GM12878 (cell line): ENCODE measurements around the gene IFIT2. TPM values are rescaled to one million over a fixed set of nuclear protein-coding genes. Genes with fewer than 3 reads are reported as not detected.

ENCODE experiments used
- ATAC-seq: fragments of 200-7000 bp; cut with Tn5 transposase; 3 replicates; pipeline ENCODE4 v1.9.1; 2020; ENCODE audit warnings: mild to moderate bottlenecking, moderate library complexity
- BruUV-seq: library from RNA; stranded (reverse); fragments of 400-500 nt; replicated peaks from 2 replicates; lab custom pipeline; 2021; lab: Mats Ljungman, UMichigan
- CTCF ChIA-PET: fragments of 300-600 bp; sonication (Branson Sonifier 250); formaldehyde crosslinking; extraction: SDS; loops from one replicate; lab custom pipeline; 2021; ENCODE audit warnings: inconsistent platforms; lab: Yijun Ruan, JAX
- POLR2A ChIA-PET: fragments of 350-600 bp; formaldehyde crosslinking; extraction: SDS; loops from one replicate; lab custom pipeline; 2021; ENCODE audit warnings: inconsistent platforms; lab: Charles Lee
- RAD21 ChIA-PET: fragments of 300-600 bp; sonication (Branson Sonifier 250); formaldehyde crosslinking; loops from one replicate; lab custom pipeline; 2023; ENCODE audit warnings: antibody characterized with exemption; ENCODE audit not compliant: unreplicated experiment; lab: Charles Lee
- SMC1A ChIA-PET: fragments of 300-600 bp; sonication (Branson Sonifier 250); formaldehyde crosslinking; loops from one replicate; lab custom pipeline; 2023; ENCODE audit not compliant: unreplicated experiment, uncharacterized antibody; lab: Charles Lee
- DNase-seq: peaks from one replicate; pipeline ENCODE4 v3.0.0-alpha.2; 2011; ENCODE audit warnings: low read depth, low spot score
- FAIRE-seq: peaks from 3 replicates; lab custom pipeline; 2011; peaks lifted over from hg19 to GRCh38; lab: Jason Lieb, UNC
- H2AFZ ChIP-seq: 2 replicates; pipeline ENCODE4 v1.6.0; 2011; ENCODE audit warnings: low read depth, low read length, control low read depth; ENCODE audit not compliant: control insufficient read depth
- H3K27ac ChIP-seq: 2 replicates; pipeline ENCODE4 v1.5.1; 2011; ENCODE audit warnings: control low read depth; ENCODE audit not compliant: control insufficient read depth, insufficient read depth
- H3K27me3 ChIP-seq, 2 experiments: replicated peaks in 1 of 2; 2 replicates each; pipeline versions ENCODE4 v1.6.0 to v1.6.1; 2011; ENCODE audit warnings: low read length in 1 of 2; ENCODE audit not compliant: control insufficient read depth in 2 of 2, insufficient read depth in 2 of 2
- H3K36me3 ChIP-seq, 2 experiments: 2 replicates each; pipeline ENCODE4 v1.5.1; 2011; ENCODE audit warnings: low read length in 1 of 2; ENCODE audit not compliant: control insufficient read depth in 2 of 2, insufficient read depth in 2 of 2
- H3K4me1 ChIP-seq: 2 replicates; pipeline ENCODE4 v1.6.1; 2011; ENCODE audit warnings: mild to moderate bottlenecking, low read length, moderate library complexity, mixed read lengths; ENCODE audit not compliant: control insufficient read depth, insufficient read depth
- H3K4me2 ChIP-seq: 2 replicates; pipeline ENCODE4 v1.6.0; 2011; ENCODE audit warnings: control low read depth; ENCODE audit not compliant: control insufficient read depth, insufficient read depth
- H3K4me3 ChIP-seq: fragments of 200-600 bp; sonication (generic); 2 replicates; pipeline ENCODE4 v1.5.1; 2016
- H3K79me2 ChIP-seq: 2 replicates; pipeline ENCODE4 v1.6.0; 2011; ENCODE audit warnings: low read length; ENCODE audit not compliant: control insufficient read depth, insufficient read depth
- H3K9ac ChIP-seq: 2 replicates; pipeline ENCODE4 v1.8.0; 2011; ENCODE audit warnings: low read length, control low read depth, mixed read lengths; ENCODE audit not compliant: control insufficient read depth, insufficient read depth
- H3K9me3 ChIP-seq: replicated peaks from 3 replicates; pipeline ENCODE4 v1.5.1; 2011; ENCODE audit warnings: mild to moderate bottlenecking, low read length; ENCODE audit not compliant: control insufficient read depth, insufficient read depth
- H4K20me1 ChIP-seq: 2 replicates; pipeline ENCODE4 v1.6.0; 2011; ENCODE audit not compliant: control insufficient read depth, insufficient read depth
- E2F4 ChIP-seq: IDR thresholded peaks from 2 replicates; pipeline ENCODE4 v1.6.1; 2012; ENCODE audit warnings: low read depth, low read length, improper control_type of control experiment
- E4F1 ChIP-seq: fragments of 450-650 bp; IDR thresholded peaks from 2 replicates; pipeline ENCODE4 v1.6.1; 2018; ENCODE audit warnings: borderline replicate concordance, mild to moderate bottlenecking; ENCODE audit not compliant: partially characterized antibody
- EZH2 ChIP-seq: IDR thresholded peaks from 2 replicates; pipeline ENCODE4 v1.6.1; 2012; ENCODE audit warnings: low read depth, mild to moderate bottlenecking, control low read depth, inconsistent platforms, low read length, borderline replicate concordance; ENCODE audit not compliant: control insufficient read depth
- FOXK2 ChIP-seq: fragments of 450-650 bp; IDR thresholded peaks from 2 replicates; pipeline ENCODE4 v1.6.1; 2017; ENCODE audit warnings: mild to moderate bottlenecking, moderate library complexity
- IRF3 ChIP-seq: fragments of 450-650 bp; IDR thresholded peaks from 2 replicates; pipeline ENCODE4 v1.6.1; 2014; ENCODE audit warnings: mild to moderate bottlenecking
- IRF5 ChIP-seq: fragments of 450-650 bp; IDR thresholded peaks from 2 replicates; pipeline ENCODE4 v1.6.1; 2017; ENCODE audit warnings: borderline replicate concordance
- NFYB ChIP-seq: IDR thresholded peaks from 2 replicates; pipeline ENCODE4 v1.6.1; 2011; ENCODE audit warnings: low read depth, mild to moderate bottlenecking, low read length, improper control_type of control experiment, moderate library complexity; ENCODE audit not compliant: insufficient read depth
- RB1 ChIP-seq: fragments of 450-650 bp; formaldehyde crosslinking; IDR thresholded peaks from 2 replicates; pipeline ENCODE4 v1.6.1; 2017; ENCODE audit warnings: mild to moderate bottlenecking, borderline replicate concordance
- REST ChIP-seq: IDR thresholded peaks from 2 replicates; pipeline ENCODE4 v1.6.1; 2012; ENCODE audit warnings: mild to moderate bottlenecking, low read depth, low read length
- TARDBP ChIP-seq: IDR thresholded peaks from 2 replicates; pipeline ENCODE4 v1.6.1; 2016; ENCODE audit warnings: borderline replicate concordance
- YBX1 ChIP-seq: fragments of 450-650 bp; IDR thresholded peaks from 2 replicates; pipeline ENCODE4 v1.6.1; 2016; ENCODE audit warnings: antibody characterized with exemption
- ZNF24 ChIP-seq: fragments of 450-650 bp; IDR thresholded peaks from 2 replicates; pipeline ENCODE4 v1.6.1; 2017; ENCODE audit warnings: antibody characterized with exemption, mild to moderate bottlenecking
- WGBS: methylation state at CpG from one replicate; pipeline ENCODE4 v1.1.6; 2016; ENCODE audit warnings: low lambda C conversion rate; ENCODE audit not compliant: insufficient replicate concordance, insufficient coverage; ENCODE audit errors: missing lambda C conversion rate; 5-methylcytosine and 5-hydroxymethylcytosine counted together
- in situ Hi-C: fragments of 300-500 bp; cut with MboI; formaldehyde crosslinking; loops from 9 replicates; pipeline ENCODE4 v1.14.3; 2018; ENCODE audit warnings: mixed read lengths
- intact Hi-C: fragments of 100-400 bp; cut with micrococcal nuclease; formaldehyde crosslinking; loops from one replicate; pipeline ENCODE4 v1.14.2; 2022; ENCODE audit not compliant: unreplicated experiment
- polyA plus RNA-seq, 11 experiments: library from polyadenylated mRNA; depleted of rRNA in 4 of 11; unstranded in 6 of 11; stranded (reverse) in 5 of 11; fragments of >200 nt; fragmentation: Nextera tagmentation in 4 of 11; fragmentation: Illumina TruSeq in 1 of 11; extraction: Ambion mirVana in 4 of 11; extraction: Trizol in 1 of 11; gene quantifications; 1 replicate in 1 of 11; 2 replicates in 10 of 11; pipeline versions ENCODE4 v1.2.1 to v1.2.3, GENCODE V29; 2011 to 2016; ENCODE audit warnings: inconsistent platforms in 2 of 11, missing spikeins in 2 of 11, low read depth in 1 of 11
- total RNA-seq, 4 experiments: library from RNA; depleted of rRNA in 3 of 4; stranded (reverse); fragments of >200 nt in 3 of 4; fragmentation: Illumina TruSeq in 1 of 4; extraction: Trizol in 1 of 4; gene quantifications; 2 replicates each; pipeline versions ENCODE4 v1.2.1 to v1.2.3, GENCODE V29; 2013 to 2021

Gene IFIT2
- total and polyA plus RNA-seq, 10 of the 15 experiments (the other 5 are each of a cell fraction or from before 2014, with no cell fraction given) = 5.2 to 14.8 (median 9.7) TPM

GRCh38 chr10:89308736-89309135 lies 6.9 kb downstream of the IFIT2 start:
- Histone ChIP-seq H3K4me3 (no peak overlapping the region), H3K9ac (no peak overlapping the region), H3K36me3 (0 out of 4 replicates have a peak, but pooled peaks cover 0 to 2% of the 10 kb centered on the region in 2 experiments), H4K20me1 (no peaks in the 10 kb centered on the region), H3K9me3 (no peaks in the 10 kb centered on the region), H2AFZ (no peak overlapping the region), H3K4me1 (no peaks in the 10 kb centered on the region; the same call in 1 of the 2 replicates), H3K27ac (no peak overlapping the region), H3K27me3 (no peaks in the 10 kb centered on the region), H3K79me2 (peaks cover 6% of the 10 kb centered on the region), H3K4me2 (no peak overlapping the region)
- CTCF ChIA-PET = interaction anchor here (0.9 to 4.8 kb wide), 2 partner anchors 9 to 60 kb away, joined by 3 to 25 read pairs; no protein-coding TSS in a partner anchor
- in situ Hi-C loops (no loop called here), intact Hi-C loops (no loop called here)
- DNase-seq = no peak
- 70% methylated on average over 4 of the region's 4 CpGs for WGBS
- FAIRE-seq = no peak
- POLR2A ChIA-PET = no interaction called here
- RAD21 ChIA-PET = no interaction called here
- SMC1A ChIA-PET = interaction anchor here (1.1 kb wide), 2 partner anchors 59 to 61 kb away, joined by 3 to 4 read pairs; no protein-coding TSS in a partner anchor
- ATAC-seq = no peak
- BruUV-seq = no TSS peak
- TF ChIP-seq YBX1 (no peak), FOXK2 (no peak), E2F4 (no peak), TARDBP (no peak), IRF5 (no peak), E4F1 (no peak), REST (no peak), EZH2 (no peak), NFYB (no peak), IRF3 (no peak), ZNF24 (no peak), RB1 (no peak)
